Lung (tissue), 12 donors: ENCODE data around the gene KCNC1. TPM values are rescaled to one million over a fixed set of nuclear protein-coding genes. Genes with fewer than 3 reads are reported as not detected.

Experiments
- ATAC-seq: fragments of 200-7000 bp; cut with Tn5 transposase; one replicate; pipeline ENCODE4 v1.9.1; 2020; ENCODE audit warnings: moderate number of reproducible peaks; ENCODE audit not compliant: insufficient read depth, low FRiP score
- DNase-seq, 3 donors: peaks; one replicate each; pipeline ENCODE4 v3.0.0-alpha.2; 2013 to 2017
- H3K27ac ChIP-seq, 2 donors: one replicate each; pipeline ENCODE4 v1.5.1; 2013; ENCODE audit warnings: mild to moderate bottlenecking in 2 of 2, moderate library complexity in 2 of 2, control low read depth in 1 of 2, inconsistent platforms in 1 of 2, low read depth in 1 of 2, low read length in 1 of 2
- H3K27me3 ChIP-seq, 3 donors: one replicate each; pipeline ENCODE4 v1.5.1; 2013; ENCODE audit warnings: low read length in 2 of 3; ENCODE audit not compliant: control insufficient read depth in 3 of 3, insufficient read depth in 3 of 3
- H3K36me3 ChIP-seq, 4 donors: one replicate each; pipeline ENCODE4 v1.5.1; 2013; ENCODE audit warnings: low read length in 4 of 4, mild to moderate bottlenecking in 1 of 4, moderate library complexity in 1 of 4; ENCODE audit not compliant: control insufficient read depth in 4 of 4, insufficient read depth in 4 of 4
- H3K4me1 ChIP-seq, 5 donors: one replicate each; pipeline ENCODE4 v1.5.1; 2013; ENCODE audit warnings: low read length in 5 of 5, mild to moderate bottlenecking in 2 of 5, moderate library complexity in 1 of 5; ENCODE audit not compliant: control insufficient read depth in 5 of 5, insufficient read depth in 5 of 5
- H3K4me3 ChIP-seq: one replicate; pipeline ENCODE4 v1.5.1; 2013; ENCODE audit warnings: mild to moderate bottlenecking, control low read depth, moderate library complexity
- H3K9ac ChIP-seq, 2 donors: one replicate each; pipeline ENCODE4 v1.5.1; 2013; ENCODE audit warnings: low read length in 2 of 2, control low read depth in 1 of 2; ENCODE audit not compliant: insufficient read depth in 1 of 2
- H3K9me3 ChIP-seq, 4 donors: one replicate each; pipeline ENCODE4 v1.5.1; 2013; ENCODE audit warnings: low read length in 3 of 4, mild to moderate bottlenecking in 1 of 4, moderate library complexity in 1 of 4; ENCODE audit not compliant: control insufficient read depth in 4 of 4, insufficient read depth in 3 of 4
- WGBS, 2 donors: extraction: QIAGEN DNeasy Blood & Tissue Kit; methylation state at CpG; one replicate each; pipeline ENCODE4 v1.1.7; 2013; 5-methylcytosine and 5-hydroxymethylcytosine counted together
- polyA plus RNA-seq, 2 donors: library from polyadenylated mRNA; stranded (reverse); fragments of 200-250 nt; gene quantifications; one replicate each; pipeline ENCODE4 v1.2.1, GENCODE V29; 2013
- total RNA-seq, 2 donors: library from RNA; depleted of rRNA in 1 of 2; stranded (reverse); fragments of >200 nt in 1 of 2; gene quantifications; one replicate each; pipeline ENCODE4 v1.2.1, GENCODE V29; 2014 to 2021
- TF ChIP-seq, protein P1 (sequence below): IDR thresholded peaks from 2 replicates; pipeline ENCODE4 v1.5.1; 2012; ENCODE audit warnings: mild to moderate bottlenecking; ENCODE audit errors: control extremely low read depth, extremely low read depth
- donor health status: control.
- donor health status: control.
- donor health status: Bipolar disorder and iron deficiency.
- donor health status: healthy.
- donor health status: DM: yes; HTN: yes; CAD: no.

Gene KCNC1
- total and polyA plus RNA-seq, 4 donors: 0.01 TPM; not detected in 3

GRCh38 chr11:17766590-17766989, 32.0 kb downstream of the KCNC1 start:
- Histone ChIP-seq H3K4me3 (no peak overlapping the region), H3K9ac (no peak overlapping the region), H3K27me3 (no peaks in the 10 kb centered on the region), H3K36me3 (no peaks in the 10 kb centered on the region), H3K4me1 (peaks cover 0 to 4% (median 0%) of the 10 kb centered on the region in 5 donors), H3K27ac (no peak overlapping the region), H3K9me3 (no peaks in the 10 kb centered on the region)
- TF ChIP-seq, protein P1, sequence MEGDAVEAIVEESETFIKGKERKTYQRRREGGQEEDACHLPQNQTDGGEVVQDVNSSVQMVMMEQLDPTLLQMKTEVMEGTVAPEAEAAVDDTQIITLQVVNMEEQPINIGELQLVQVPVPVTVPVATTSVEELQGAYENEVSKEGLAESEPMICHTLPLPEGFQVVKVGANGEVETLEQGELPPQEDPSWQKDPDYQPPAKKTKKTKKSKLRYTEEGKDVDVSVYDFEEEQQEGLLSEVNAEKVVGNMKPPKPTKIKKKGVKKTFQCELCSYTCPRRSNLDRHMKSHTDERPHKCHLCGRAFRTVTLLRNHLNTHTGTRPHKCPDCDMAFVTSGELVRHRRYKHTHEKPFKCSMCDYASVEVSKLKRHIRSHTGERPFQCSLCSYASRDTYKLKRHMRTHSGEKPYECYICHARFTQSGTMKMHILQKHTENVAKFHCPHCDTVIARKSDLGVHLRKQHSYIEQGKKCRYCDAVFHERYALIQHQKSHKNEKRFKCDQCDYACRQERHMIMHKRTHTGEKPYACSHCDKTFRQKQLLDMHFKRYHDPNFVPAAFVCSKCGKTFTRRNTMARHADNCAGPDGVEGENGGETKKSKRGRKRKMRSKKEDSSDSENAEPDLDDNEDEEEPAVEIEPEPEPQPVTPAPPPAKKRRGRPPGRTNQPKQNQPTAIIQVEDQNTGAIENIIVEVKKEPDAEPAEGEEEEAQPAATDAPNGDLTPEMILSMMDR: no peak
- ATAC-seq: no peak
- no peak for DNase-seq
- WGBS, 2 donors: 81 to 89% methylated on average over 5 of the region's 5 CpGs

GRCh38 chr11:17767301-17767885, 32.8 kb downstream of the KCNC1 start:
- Histone ChIP-seq H3K36me3 (no peaks in the 10 kb centered on the region), H3K9ac (no peak overlapping the region), H3K4me3 (no peak overlapping the region), H3K9me3 (no peaks in the 10 kb centered on the region), H3K27me3 (no peaks in the 10 kb centered on the region), H3K27ac (no peak overlapping the region), H3K4me1 (peaks cover 0 to 4% (median 0%) of the 10 kb centered on the region in 5 donors)
- ATAC-seq (no peak), DNase-seq (no peak)
- 81 to 85% methylated on average over 7 of the region's 7 CpGs for WGBS, 2 donors
- TF ChIP-seq, protein P1: no peak

DNA sequence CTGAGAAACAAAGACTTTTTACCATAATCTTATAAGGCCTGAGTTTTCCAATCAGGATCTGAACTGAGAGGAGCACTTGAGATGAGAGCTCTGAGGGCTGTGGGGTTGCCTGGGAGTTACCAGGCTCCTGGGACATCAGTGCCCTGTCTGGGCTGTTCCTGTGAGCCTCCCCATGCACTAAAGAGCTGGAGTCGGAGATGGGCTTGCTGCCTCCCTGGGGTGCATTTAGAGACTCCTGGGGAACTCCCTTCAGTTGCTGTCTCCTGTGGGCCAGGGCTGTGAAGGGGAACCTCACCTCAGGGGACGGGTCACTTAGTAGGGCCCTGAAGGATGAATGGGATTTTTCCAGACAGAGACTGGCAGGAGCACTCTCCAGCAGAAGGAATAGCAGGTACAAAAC, 33.3 kb downstream of the KCNC1 start:
- Histone ChIP-seq H3K27me3 (no peaks in the 10 kb centered on the region), H3K9ac (no peak overlapping the region), H3K36me3 (no peaks in the 10 kb centered on the region), H3K4me1 (peaks cover 0 to 4% (median 0%) of the 10 kb centered on the region in 5 donors), H3K27ac (no peak overlapping the region), H3K4me3 (no peak overlapping the region), H3K9me3 (no peaks in the 10 kb centered on the region)
- TF ChIP-seq, protein P1: no peak
- DNase-seq (no peak), ATAC-seq (no peak)
- 86 to 88% methylated on average over 2 of the region's 2 CpGs for WGBS, 2 donors

GRCh38 chr11:17768547-17768946, 34.0 kb downstream of the KCNC1 start:
- TF ChIP-seq, protein P1: no peak
- 89 to 94% methylated on average over 7 of the region's 7 CpGs for WGBS, 2 donors

More at GRCh38 chr11:17768547-17768946, 34.0 kb downstream of the KCNC1 start:
- ATAC-seq (no peak), DNase-seq (no peak)
- H3K27me3 ChIP-seq: no peaks in the 10 kb centered on the region
- H3K9me3 ChIP-seq: no peaks in the 10 kb centered on the region
- no peaks in the 10 kb centered on the region for H3K36me3 ChIP-seq
- H3K9ac ChIP-seq: no peak overlapping the region
- peaks cover 0 to 4% (median 0%) of the 10 kb centered on the region in 5 donors for H3K4me1 ChIP-seq
- no peak overlapping the region for H3K27ac ChIP-seq
- no peak overlapping the region for H3K4me3 ChIP-seq
